Measurements from ENCODE around the gene TMEM175.

The TMEM175 gene

DNA sequence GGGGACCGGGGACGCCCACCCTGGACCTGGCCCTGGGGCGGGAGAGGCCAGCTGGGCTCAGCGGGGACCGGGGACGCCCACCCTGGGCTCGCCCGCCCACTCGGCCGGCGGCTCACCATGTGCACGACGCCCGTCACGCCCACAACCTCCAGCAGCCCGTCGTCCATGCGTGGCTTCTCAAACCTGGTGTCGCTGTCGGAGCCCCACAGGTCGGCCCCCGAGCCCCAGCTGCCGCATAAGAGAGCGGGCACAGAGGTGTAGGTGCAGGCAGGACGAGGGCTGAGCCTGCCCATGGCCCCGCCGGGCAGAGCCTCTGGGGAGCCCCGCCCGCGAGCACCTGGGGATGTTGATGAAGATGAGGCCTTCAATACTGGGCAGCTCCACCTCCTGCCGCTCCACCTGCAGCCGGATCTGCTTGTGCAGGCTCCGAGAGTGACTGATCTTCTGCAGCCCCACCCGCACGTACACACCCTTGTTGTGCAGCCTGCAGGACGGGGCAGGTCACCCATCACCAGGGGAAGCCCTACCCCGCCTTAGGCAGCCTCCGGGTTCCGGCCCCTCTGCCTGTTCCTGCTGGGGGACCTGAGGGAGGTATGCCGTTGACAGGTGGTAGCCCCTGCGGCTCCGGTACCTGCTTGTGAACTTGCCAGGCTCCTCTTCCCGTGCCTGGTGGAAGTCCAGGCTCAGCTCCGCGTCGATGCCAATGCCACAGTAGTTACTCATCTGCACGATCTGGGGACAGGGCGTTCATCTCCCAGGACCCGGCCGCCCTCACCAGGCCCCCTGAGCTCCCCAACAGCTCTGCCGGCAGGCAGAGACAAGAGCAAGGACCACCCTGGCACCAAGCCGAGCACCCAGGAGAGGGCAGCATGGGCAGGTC is 29.3 kb downstream of the TMEM175 start:
- ATAC-seq, result no peak; the same call in 2 of the 3 replicates

DNA sequence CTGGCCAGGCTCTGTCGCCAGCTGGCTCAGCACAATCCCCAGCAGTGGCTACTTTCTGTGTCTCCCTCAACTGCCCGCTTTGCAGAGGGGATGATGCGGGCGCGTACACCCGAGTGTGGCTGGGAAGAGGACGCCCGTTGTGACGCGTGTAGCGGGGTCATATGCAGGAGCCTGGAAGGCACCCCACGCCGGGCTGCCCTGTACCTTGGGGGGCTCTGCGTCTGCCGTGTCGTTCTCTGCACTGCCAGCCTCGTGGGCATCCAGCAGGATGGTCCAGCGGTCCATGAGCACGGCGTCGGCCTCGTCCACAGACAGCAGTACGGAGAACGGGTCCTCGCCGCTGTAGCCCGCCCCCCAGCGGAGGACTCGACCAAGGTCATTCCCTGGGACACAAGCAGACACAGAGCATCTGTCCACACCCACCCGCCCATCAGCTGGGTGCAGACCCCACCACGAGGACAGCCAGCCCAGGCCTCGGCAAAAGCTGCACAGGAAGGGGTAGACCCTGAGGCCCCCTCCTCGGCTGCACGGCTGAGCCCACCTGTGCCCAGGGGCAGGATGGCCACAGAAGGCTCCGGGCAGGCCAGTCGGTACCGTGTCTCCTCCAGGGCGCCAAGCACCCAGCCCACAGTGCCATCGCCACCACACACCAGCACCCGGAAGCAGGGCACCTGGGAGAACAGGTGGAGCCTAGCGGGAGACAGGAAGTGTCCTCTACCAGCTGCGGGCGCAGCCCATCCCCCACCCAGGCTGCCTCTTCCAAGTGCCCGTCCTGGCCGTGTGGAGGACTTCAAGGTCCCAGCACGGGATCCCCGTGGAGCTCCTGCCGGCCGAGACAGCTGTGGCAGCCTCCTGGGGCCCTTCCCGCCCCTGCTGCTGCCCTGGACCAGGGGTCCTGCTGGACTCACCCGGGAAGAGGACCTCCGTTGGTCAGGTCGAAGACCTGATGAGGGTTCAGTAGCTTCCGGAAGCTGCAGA is 30.3 kb downstream of the TMEM175 start:
- ATAC-seq, result no peak
- TF ChIP-seq PPARA (CRISPR knock-in tag; IDR thresholded peaks at IDR 0.05; ENCODE audit: borderline replicate concordance) (no peak), GLIS3 (CRISPR knock-in tag; IDR thresholded peaks at IDR 0.05) (no peak), ARNTL (CRISPR knock-in tag; IDR thresholded peaks at IDR 0.05; ENCODE audit: borderline replicate concordance, low read depth) (no peak), ZFP30 (CRISPR knock-in tag; IDR thresholded peaks at IDR 0.05) (no peak), ISL1 (CRISPR knock-in tag; IDR thresholded peaks at IDR 0.05) (no peak), SNAI2 (CRISPR knock-in tag; IDR thresholded peaks at IDR 0.05) (no peak)
- TF ChIP-seq, protein P1, sequence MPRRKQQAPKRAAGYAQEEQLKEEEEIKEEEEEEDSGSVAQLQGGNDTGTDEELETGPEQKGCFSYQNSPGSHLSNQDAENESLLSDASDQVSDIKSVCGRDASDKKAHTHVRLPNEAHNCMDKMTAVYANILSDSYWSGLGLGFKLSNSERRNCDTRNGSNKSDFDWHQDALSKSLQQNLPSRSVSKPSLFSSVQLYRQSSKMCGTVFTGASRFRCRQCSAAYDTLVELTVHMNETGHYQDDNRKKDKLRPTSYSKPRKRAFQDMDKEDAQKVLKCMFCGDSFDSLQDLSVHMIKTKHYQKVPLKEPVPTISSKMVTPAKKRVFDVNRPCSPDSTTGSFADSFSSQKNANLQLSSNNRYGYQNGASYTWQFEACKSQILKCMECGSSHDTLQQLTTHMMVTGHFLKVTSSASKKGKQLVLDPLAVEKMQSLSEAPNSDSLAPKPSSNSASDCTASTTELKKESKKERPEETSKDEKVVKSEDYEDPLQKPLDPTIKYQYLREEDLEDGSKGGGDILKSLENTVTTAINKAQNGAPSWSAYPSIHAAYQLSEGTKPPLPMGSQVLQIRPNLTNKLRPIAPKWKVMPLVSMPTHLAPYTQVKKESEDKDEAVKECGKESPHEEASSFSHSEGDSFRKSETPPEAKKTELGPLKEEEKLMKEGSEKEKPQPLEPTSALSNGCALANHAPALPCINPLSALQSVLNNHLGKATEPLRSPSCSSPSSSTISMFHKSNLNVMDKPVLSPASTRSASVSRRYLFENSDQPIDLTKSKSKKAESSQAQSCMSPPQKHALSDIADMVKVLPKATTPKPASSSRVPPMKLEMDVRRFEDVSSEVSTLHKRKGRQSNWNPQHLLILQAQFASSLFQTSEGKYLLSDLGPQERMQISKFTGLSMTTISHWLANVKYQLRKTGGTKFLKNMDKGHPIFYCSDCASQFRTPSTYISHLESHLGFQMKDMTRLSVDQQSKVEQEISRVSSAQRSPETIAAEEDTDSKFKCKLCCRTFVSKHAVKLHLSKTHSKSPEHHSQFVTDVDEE (CRISPR knock-in tag; IDR thresholded peaks at IDR 0.05), result no peak

More for the DNA sequence above, 29.3 kb downstream of the TMEM175 start:
- TF ChIP-seq ZFP30 (CRISPR knock-in tag; IDR thresholded peaks at IDR 0.05) (no peak), TCF4 (CRISPR knock-in tag; IDR thresholded peaks at IDR 0.05; ENCODE audit: borderline replicate concordance) (no peak), PPARA (CRISPR knock-in tag; IDR thresholded peaks at IDR 0.05; ENCODE audit: borderline replicate concordance) (no peak), SNAI2 (CRISPR knock-in tag; IDR thresholded peaks at IDR 0.05) (no peak), BACH2 (CRISPR knock-in tag; IDR thresholded peaks at IDR 0.05; ENCODE audit: borderline replicate concordance) (no peak), ZNF565 (CRISPR knock-in tag; conservative IDR thresholded peaks at IDR 0.05; ENCODE audit: low read depth) (no peak), CSDC2 (CRISPR knock-in tag; IDR thresholded peaks at IDR 0.05) (no peak), GLIS3 (CRISPR knock-in tag; IDR thresholded peaks at IDR 0.05) (no peak), ISL1 (CRISPR knock-in tag; IDR thresholded peaks at IDR 0.05) (no peak), ESRRG (CRISPR knock-in tag; IDR thresholded peaks at IDR 0.05) (no peak), RARB (CRISPR knock-in tag; IDR thresholded peaks at IDR 0.05) (no peak), ARNTL (CRISPR knock-in tag; IDR thresholded peaks at IDR 0.05; ENCODE audit: borderline replicate concordance, low read depth) (no peak), TOX (CRISPR knock-in tag; IDR thresholded peaks at IDR 0.05; ENCODE audit: borderline replicate concordance) (no peak), ZC3H10 (CRISPR knock-in tag; IDR thresholded peaks at IDR 0.05) (no peak), OSR1 (CRISPR knock-in tag; IDR thresholded peaks at IDR 0.05) (no peak)
- TF ChIP-seq, protein P2, sequence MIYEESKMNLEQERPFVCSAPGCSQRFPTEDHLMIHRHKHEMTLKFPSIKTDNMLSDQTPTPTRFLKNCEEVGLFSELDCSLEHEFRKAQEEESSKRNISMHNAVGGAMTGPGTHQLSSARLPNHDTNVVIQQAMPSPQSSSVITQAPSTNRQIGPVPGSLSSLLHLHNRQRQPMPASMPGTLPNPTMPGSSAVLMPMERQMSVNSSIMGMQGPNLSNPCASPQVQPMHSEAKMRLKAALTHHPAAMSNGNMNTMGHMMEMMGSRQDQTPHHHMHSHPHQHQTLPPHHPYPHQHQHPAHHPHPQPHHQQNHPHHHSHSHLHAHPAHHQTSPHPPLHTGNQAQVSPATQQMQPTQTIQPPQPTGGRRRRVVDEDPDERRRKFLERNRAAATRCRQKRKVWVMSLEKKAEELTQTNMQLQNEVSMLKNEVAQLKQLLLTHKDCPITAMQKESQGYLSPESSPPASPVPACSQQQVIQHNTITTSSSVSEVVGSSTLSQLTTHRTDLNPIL (CRISPR knock-in tag; IDR thresholded peaks at IDR 0.05; ENCODE audit: low read depth), result no peak
- TF ChIP-seq, protein P3, sequence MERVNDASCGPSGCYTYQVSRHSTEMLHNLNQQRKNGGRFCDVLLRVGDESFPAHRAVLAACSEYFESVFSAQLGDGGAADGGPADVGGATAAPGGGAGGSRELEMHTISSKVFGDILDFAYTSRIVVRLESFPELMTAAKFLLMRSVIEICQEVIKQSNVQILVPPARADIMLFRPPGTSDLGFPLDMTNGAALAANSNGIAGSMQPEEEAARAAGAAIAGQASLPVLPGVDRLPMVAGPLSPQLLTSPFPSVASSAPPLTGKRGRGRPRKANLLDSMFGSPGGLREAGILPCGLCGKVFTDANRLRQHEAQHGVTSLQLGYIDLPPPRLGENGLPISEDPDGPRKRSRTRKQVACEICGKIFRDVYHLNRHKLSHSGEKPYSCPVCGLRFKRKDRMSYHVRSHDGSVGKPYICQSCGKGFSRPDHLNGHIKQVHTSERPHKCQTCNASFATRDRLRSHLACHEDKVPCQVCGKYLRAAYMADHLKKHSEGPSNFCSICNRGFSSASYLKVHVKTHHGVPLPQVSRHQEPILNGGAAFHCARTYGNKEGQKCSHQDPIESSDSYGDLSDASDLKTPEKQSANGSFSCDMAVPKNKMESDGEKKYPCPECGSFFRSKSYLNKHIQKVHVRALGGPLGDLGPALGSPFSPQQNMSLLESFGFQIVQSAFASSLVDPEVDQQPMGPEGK (CRISPR knock-in tag; IDR thresholded peaks at IDR 0.05; ENCODE audit: borderline replicate concordance), result no peak
- TF ChIP-seq, protein P1 (CRISPR knock-in tag; IDR thresholded peaks at IDR 0.05), result no peak

Data from SK-N-SH treated with all-trans-retinoic acid at 6 μM for 48 hours (cell line).